HT-29 (cell line): ENCODE measurements around the gene SRRT. TPM values are rescaled to one million over a fixed set of nuclear protein-coding genes. Genes with fewer than 3 reads are reported as not detected.
"Not testable (repeated sequence)": the region's sequence is repeated elsewhere in the genome, so short reads cannot be mapped to it uniquely, and the experiment has no call there.

ENCODE experiments used
- DNase-seq: peaks from one replicate; pipeline ENCODE4 v3.0.0-alpha.2; 2015; ENCODE audit warnings: low spot score
- small RNA-seq: library from RNA; depleted of rRNA; stranded (forward); fragments of <200 nt; gene quantifications from one replicate; pipeline ENCODE3, GENCODE V24; 2014
- total RNA-seq: library from RNA; depleted of rRNA; stranded (reverse); fragments of >200 nt; shearing (Covaris generic); gene quantifications from 2 replicates; pipeline ENCODE4 v1.2.3, GENCODE V29; 2014; rRNA removed

Gene SRRT
- total RNA-seq, 1 experiment from 2014 or later, result 222 TPM

DNA sequence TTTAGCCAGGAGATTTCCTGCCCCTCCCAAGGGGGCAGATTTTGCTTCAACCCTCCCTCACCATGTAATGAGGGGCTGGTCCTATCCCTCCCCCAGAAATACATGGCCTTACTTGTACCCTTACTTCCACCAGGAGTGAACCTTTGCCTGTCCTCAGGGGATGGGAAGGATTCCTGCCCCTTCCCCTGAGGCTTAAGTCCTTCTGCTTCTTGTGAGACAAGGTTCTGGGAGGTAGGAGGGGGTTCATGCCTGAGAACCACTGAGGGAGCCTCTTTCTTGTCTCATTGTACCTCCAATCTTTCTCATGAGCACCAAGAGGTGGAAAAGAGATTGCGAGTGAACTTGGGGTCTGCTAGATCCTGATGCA is 54.9 kb downstream of the SRRT start:
- no peak for DNase-seq

GRCh38 chr7:100933734-100934133 is 58.8 kb downstream of the SRRT start:
- DNase-seq, result no peak

DNA sequence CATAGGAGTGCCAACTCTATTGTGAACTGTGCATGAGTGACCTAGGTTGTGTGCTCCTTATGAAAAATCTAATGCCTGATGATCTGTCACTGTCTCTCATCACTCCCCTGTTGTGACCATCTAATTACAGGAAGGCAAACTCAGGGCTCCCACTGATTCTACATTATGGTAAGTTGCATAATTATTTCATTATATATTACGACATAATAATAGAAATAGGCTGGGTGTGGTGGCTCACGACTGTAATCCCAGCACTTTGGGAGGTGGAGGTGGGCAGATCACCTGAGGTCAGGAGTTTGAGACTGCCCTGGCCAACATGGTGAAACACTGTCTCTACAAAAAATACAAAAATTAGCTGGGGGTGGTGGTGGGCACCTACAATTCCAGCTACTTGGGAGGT is 60.5 kb downstream of the SRRT start:
- DNase-seq, result not testable (repeated sequence)

GRCh38 chr7:100936167-100936566 is 61.3 kb downstream of the SRRT start:
- not testable (repeated sequence) for DNase-seq

Small RNAs within 50 kb of the gene (small RNA-seq; reads per million reads assigned to genes)
- gene RN7SL549P (not detected), gene RPS29P15 (not detected)

Other genes starting within 250 kb of the SRRT start
- gene TFR2, start 233.6 kb upstream of the SRRT start, total RNA-seq, result 1.2 and 1.7 TPM in 2 replicates
- 0.13 TPM in 1 of 2 replicates, not detected in the other for gene ACTL6B, start 218.7 kb upstream of the SRRT start, total RNA-seq
- 272 and 317 TPM in 2 replicates for gene GNB2, start 201.4 kb upstream of the SRRT start, total RNA-seq
- 44.6 and 46.9 TPM in 2 replicates for gene GIGYF1, start 180.9 kb upstream of the SRRT start, total RNA-seq
- gene POP7, start 169.0 kb upstream of the SRRT start, total RNA-seq, result 222 and 231 TPM in 2 replicates
- not detected in 2 replicates for gene EPO, start 154.6 kb upstream of the SRRT start, total RNA-seq
- not detected in 2 replicates for gene ZAN, start 141.5 kb upstream of the SRRT start, total RNA-seq
- 230 and 236 TPM in 2 replicates for gene EPHB4, start 47.6 kb upstream of the SRRT start, total RNA-seq
- gene SLC12A9, start 22.4 kb upstream of the SRRT start, total RNA-seq, result 68.7 and 85.6 TPM in 2 replicates
- 20.0 and 23.5 TPM in 2 replicates for gene TRIP6, start 7.7 kb upstream of the SRRT start, total RNA-seq
- gene UFSP1, start 14.6 kb downstream of the SRRT start, total RNA-seq, result 30.4 and 31.0 TPM in 2 replicates
- gene ACHE, start 20.8 kb downstream of the SRRT start, total RNA-seq, result 0.13 and 1.1 TPM in 2 replicates
- gene MUC3A, start 74.4 kb downstream of the SRRT start, total RNA-seq, result 6.9 and 7.3 TPM in 2 replicates
- gene MUC12, start 94.5 kb downstream of the SRRT start, total RNA-seq, result 19.2 and 29.8 TPM in 2 replicates
- gene MUC17, start 145.0 kb downstream of the SRRT start, total RNA-seq, result 0.23 and 0.44 TPM in 2 replicates
- gene TRIM56, start 210.4 kb downstream of the SRRT start, total RNA-seq, result 32.3 and 52.2 TPM in 2 replicates